ENCODE data around the gene CDC42SE2. TPM values are rescaled to one million over a fixed set of nuclear protein-coding genes. Genes with fewer than 3 reads are reported as not detected.

The CDC42SE2 gene
- polyA plus RNA-seq, 1 donor from 2014 or later, result 48.2 TPM

DNA sequence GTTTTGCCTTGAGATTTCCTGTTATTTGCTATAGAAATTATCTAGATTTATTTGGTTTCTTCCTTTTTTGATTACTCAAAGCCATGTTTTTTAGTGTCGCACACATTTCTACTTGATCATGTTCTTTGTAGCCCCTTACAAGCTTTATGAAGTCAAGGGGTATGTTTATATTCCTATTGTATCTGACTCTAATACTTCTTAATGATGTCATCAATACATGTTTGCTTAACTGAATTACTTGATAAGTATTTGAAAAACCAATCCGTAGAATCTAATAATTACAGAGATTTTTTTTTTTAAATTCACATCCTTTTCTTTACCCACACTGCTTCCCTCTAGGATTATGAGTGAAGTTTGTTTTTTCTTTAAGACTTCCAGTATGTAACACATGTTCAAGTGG, 53.0 kb downstream of the CDC42SE2 start:
- Histone ChIP-seq H3K9me2 (ENCODE audit: insufficient read depth, low read length) (no peaks in the 10 kb centered on the region), H3K27me3 (ENCODE audit: insufficient read depth, low read depth, low read length) (no peaks in the 10 kb centered on the region), H3K4me2 (ENCODE audit: low read length) (no peak overlapping the region), H3F3A (ENCODE audit: insufficient read depth, low read length, poor library complexity, severe bottlenecking) (no peaks in the 10 kb centered on the region), H3K27ac (ENCODE audit: low read length) (no peak overlapping the region), H3K36me3 (ENCODE audit: insufficient read depth, low read length) (no peaks in the 10 kb centered on the region), H3K4me3 (ENCODE audit: low read length) (no peak overlapping the region), H3K9ac (ENCODE audit: low read length) (no peak overlapping the region), H4K20me1 (ENCODE audit: insufficient read depth) (no peaks in the 10 kb centered on the region), H3K79me2 (replicated peaks; ENCODE audit: insufficient read depth, low read length) (peaks cover 25% of the 10 kb centered on the region), H2AFZ (ENCODE audit: low read depth, low read length) (no peak overlapping the region), H3K9me3 (ENCODE audit: low read length) (no peaks in the 10 kb centered on the region)
- TF ChIP-seq, protein P1, sequence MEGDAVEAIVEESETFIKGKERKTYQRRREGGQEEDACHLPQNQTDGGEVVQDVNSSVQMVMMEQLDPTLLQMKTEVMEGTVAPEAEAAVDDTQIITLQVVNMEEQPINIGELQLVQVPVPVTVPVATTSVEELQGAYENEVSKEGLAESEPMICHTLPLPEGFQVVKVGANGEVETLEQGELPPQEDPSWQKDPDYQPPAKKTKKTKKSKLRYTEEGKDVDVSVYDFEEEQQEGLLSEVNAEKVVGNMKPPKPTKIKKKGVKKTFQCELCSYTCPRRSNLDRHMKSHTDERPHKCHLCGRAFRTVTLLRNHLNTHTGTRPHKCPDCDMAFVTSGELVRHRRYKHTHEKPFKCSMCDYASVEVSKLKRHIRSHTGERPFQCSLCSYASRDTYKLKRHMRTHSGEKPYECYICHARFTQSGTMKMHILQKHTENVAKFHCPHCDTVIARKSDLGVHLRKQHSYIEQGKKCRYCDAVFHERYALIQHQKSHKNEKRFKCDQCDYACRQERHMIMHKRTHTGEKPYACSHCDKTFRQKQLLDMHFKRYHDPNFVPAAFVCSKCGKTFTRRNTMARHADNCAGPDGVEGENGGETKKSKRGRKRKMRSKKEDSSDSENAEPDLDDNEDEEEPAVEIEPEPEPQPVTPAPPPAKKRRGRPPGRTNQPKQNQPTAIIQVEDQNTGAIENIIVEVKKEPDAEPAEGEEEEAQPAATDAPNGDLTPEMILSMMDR (IDR thresholded peaks at IDR 0.05; ENCODE audit: poor library complexity, severe bottlenecking), result no peak
- TF ChIP-seq EZH2 (IDR thresholded peaks at IDR 0.05; ENCODE audit: borderline replicate concordance, insufficient read depth, low read length, poor library complexity, severe bottlenecking), result no peak
- TF ChIP-seq EP300 (conservative IDR thresholded peaks at IDR 0.05; ENCODE audit: poor library complexity, severe bottlenecking), result no peak
- TF ChIP-seq TAF1 (IDR thresholded peaks at IDR 0.05; ENCODE audit: low read depth), result no peak
- no peak for TF ChIP-seq RAD21 (conservative IDR thresholded peaks at IDR 0.05)
- no peak for TF ChIP-seq MXI1 (conservative IDR thresholded peaks at IDR 0.05; ENCODE audit: poor library complexity, severe bottlenecking)
- no peak for TF ChIP-seq SMC3 (conservative IDR thresholded peaks at IDR 0.05; ENCODE audit: poor library complexity)
- TF ChIP-seq, protein P2, sequence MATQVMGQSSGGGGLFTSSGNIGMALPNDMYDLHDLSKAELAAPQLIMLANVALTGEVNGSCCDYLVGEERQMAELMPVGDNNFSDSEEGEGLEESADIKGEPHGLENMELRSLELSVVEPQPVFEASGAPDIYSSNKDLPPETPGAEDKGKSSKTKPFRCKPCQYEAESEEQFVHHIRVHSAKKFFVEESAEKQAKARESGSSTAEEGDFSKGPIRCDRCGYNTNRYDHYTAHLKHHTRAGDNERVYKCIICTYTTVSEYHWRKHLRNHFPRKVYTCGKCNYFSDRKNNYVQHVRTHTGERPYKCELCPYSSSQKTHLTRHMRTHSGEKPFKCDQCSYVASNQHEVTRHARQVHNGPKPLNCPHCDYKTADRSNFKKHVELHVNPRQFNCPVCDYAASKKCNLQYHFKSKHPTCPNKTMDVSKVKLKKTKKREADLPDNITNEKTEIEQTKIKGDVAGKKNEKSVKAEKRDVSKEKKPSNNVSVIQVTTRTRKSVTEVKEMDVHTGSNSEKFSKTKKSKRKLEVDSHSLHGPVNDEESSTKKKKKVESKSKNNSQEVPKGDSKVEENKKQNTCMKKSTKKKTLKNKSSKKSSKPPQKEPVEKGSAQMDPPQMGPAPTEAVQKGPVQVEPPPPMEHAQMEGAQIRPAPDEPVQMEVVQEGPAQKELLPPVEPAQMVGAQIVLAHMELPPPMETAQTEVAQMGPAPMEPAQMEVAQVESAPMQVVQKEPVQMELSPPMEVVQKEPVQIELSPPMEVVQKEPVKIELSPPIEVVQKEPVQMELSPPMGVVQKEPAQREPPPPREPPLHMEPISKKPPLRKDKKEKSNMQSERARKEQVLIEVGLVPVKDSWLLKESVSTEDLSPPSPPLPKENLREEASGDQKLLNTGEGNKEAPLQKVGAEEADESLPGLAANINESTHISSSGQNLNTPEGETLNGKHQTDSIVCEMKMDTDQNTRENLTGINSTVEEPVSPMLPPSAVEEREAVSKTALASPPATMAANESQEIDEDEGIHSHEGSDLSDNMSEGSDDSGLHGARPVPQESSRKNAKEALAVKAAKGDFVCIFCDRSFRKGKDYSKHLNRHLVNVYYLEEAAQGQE (IDR thresholded peaks at IDR 0.05; ENCODE audit: borderline replicate concordance), result no peak
- TF ChIP-seq POLR2AphosphoS5 (IDR thresholded peaks at IDR 0.05), result no peak

DNA sequence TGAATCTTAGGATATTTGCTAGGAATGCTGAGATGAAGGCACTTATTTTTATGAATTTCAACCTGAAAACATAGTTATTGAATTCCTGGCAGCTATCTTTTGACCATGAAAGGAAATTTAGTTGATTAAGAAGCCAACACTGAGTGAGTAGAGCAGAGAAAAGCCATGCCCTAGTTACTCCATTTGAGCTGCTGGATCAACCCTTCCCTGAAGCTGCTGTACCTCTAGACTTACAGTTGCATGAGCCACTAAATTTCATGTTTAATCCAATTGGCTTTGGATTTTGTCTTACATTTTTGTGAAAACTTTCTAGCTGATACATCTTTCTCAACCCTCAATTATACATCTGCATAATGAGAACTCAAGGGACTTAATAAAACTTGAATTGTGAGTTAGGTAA, 54.6 kb downstream of the CDC42SE2 start:
- Histone ChIP-seq H2AFZ (ENCODE audit: low read depth, low read length) (no peak overlapping the region), H3K27me3 (ENCODE audit: insufficient read depth, low read depth, low read length) (no peaks in the 10 kb centered on the region), H3K79me2 (replicated peaks; ENCODE audit: insufficient read depth, low read length) (peaks cover 33% of the 10 kb centered on the region), H4K20me1 (ENCODE audit: insufficient read depth) (no peaks in the 10 kb centered on the region), H3K4me3 (ENCODE audit: low read length) (no peak overlapping the region), H3K4me2 (ENCODE audit: low read length) (no peak overlapping the region), H3K36me3 (ENCODE audit: insufficient read depth, low read length) (no peaks in the 10 kb centered on the region), H3K9ac (ENCODE audit: low read length) (no peak overlapping the region), H3K27ac (ENCODE audit: low read length) (no peak overlapping the region), H3K9me2 (ENCODE audit: insufficient read depth, low read length) (no peaks in the 10 kb centered on the region), H3K9me3 (ENCODE audit: low read length) (no peaks in the 10 kb centered on the region), H3F3A (ENCODE audit: insufficient read depth, low read length, poor library complexity, severe bottlenecking) (no peaks in the 10 kb centered on the region)
- TF ChIP-seq MXI1 (conservative IDR thresholded peaks at IDR 0.05; ENCODE audit: poor library complexity, severe bottlenecking), result no peak
- TF ChIP-seq, protein P2 (IDR thresholded peaks at IDR 0.05; ENCODE audit: borderline replicate concordance), result no peak
- no peak for TF ChIP-seq RAD21 (conservative IDR thresholded peaks at IDR 0.05)
- no peak for TF ChIP-seq EZH2 (IDR thresholded peaks at IDR 0.05; ENCODE audit: borderline replicate concordance, insufficient read depth, low read length, poor library complexity, severe bottlenecking)
- TF ChIP-seq, protein P1 (IDR thresholded peaks at IDR 0.05; ENCODE audit: poor library complexity, severe bottlenecking), result no peak
- no peak for TF ChIP-seq SMC3 (conservative IDR thresholded peaks at IDR 0.05; ENCODE audit: poor library complexity)
- TF ChIP-seq TAF1 (IDR thresholded peaks at IDR 0.05; ENCODE audit: low read depth), result no peak

Data from neural cell (in vitro differentiated cells).